ENCODE measurements around the gene BACE1. TPM values are rescaled to one million over a fixed set of nuclear protein-coding genes. Genes with fewer than 3 reads are reported as not detected.

The BACE1 gene
- total and polyA plus RNA-seq, 4 donors: 34.8 to 99.5 (median 74.1) TPM

DNA sequence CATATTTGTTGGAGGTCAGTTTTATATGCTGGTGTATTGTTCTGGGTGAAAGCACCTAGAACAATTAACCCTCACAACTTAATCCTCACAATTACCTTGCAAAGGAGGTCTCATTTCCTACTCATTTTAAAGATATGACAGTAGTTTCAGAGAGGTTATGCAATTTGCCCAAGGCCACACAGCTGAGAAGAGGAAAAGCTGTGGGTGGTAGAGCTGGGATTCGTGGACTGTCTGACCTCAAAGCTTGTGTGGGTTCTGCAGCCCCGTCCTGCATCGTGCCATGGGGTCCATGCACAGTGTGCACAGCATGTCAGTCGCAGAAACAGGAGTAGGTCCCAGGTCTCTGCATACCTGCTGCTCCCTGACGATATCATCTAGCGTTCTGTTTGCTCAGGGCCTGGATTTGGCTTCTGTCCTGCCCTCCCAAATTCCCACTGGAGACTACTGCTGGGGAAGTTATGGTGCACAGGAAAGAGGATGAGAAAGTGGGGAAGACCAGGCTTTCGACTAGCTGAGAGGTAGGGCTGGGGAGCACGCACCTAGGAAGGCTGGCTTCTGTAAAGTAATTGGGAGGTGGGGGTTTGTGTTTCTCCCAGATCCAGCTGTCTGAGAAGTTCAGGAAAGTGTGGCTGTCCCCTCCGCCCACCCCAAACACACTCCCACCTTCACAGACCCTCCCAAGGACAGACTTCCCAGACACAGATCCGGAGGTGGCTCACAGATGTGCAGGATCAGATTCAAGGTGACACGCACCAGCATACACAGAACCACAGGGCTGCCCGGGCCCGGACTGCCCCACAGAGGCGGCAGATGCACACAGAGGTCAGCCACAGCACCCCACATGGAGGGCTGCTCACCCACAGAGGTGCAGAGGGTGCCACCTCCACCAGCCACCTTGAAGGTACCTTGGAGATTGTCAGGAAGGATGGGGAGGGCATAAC, 2.0 kb downstream of the BACE1 start:
- peaks cover 14% of the 10 kb centered on the region for H3K36me3 ChIP-seq (ENCODE audit: control insufficient read depth, insufficient read depth, low read length)
- no peaks in the 10 kb centered on the region for H3K27me3 ChIP-seq (ENCODE audit: control insufficient read depth, insufficient read depth, low read length)
- peaks cover 27% of the 10 kb centered on the region for H3K4me1 ChIP-seq (ENCODE audit: control insufficient read depth, insufficient read depth, low read length)
- no peak overlapping the region for H3K4me3 ChIP-seq (ENCODE audit: low read depth, low read length)
- 83% methylated on average over 11 of the region's 14 CpGs for WGBS (ENCODE audit: insufficient coverage)
- no peak for DNase-seq (ENCODE audit: low read depth in 4 of 6, low spot score in 6 of 6)
- no peaks in the 10 kb centered on the region for H3K9me3 ChIP-seq (ENCODE audit: control insufficient read depth, insufficient read depth, low read length)
- H3K27ac ChIP-seq (ENCODE audit: low read depth, low read length): no peak overlapping the region

DNA sequence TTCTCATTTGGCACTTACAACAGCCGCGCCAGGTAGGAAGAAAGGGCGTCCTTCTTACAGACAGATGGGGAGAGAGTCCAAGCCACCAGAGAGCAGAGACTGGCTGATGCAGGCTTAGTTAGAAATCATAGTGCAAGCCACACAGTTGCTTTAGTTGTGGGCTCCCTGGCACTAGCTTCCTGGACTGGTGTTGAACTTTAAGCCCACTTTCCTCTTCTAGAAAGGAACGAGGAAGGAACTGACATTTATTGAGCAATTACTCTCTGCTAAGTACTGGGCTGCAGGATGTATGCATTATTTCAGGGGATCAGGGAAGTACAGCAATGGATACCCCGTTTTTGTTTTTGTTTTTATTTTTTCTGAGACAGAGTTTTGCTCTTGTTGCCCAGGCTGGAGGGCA, 3.0 kb downstream of the BACE1 start:
- H3K27ac ChIP-seq (ENCODE audit: low read depth, low read length): no peak overlapping the region
- H3K4me3 ChIP-seq (ENCODE audit: low read depth, low read length): no peak overlapping the region
- H3K4me1 ChIP-seq (ENCODE audit: control insufficient read depth, insufficient read depth, low read length): peaks cover 27% of the 10 kb centered on the region
- peaks cover 14% of the 10 kb centered on the region for H3K36me3 ChIP-seq (ENCODE audit: control insufficient read depth, insufficient read depth, low read length)
- H3K27me3 ChIP-seq (ENCODE audit: control insufficient read depth, insufficient read depth, low read length): no peaks in the 10 kb centered on the region
- DNase-seq (ENCODE audit: low read depth in 4 of 6, low spot score in 6 of 6): no peak
- no peaks in the 10 kb centered on the region for H3K9me3 ChIP-seq (ENCODE audit: control insufficient read depth, insufficient read depth, low read length)
- WGBS (ENCODE audit: insufficient coverage): 94% methylated on average over 4 of the region's 5 CpGs

DNA sequence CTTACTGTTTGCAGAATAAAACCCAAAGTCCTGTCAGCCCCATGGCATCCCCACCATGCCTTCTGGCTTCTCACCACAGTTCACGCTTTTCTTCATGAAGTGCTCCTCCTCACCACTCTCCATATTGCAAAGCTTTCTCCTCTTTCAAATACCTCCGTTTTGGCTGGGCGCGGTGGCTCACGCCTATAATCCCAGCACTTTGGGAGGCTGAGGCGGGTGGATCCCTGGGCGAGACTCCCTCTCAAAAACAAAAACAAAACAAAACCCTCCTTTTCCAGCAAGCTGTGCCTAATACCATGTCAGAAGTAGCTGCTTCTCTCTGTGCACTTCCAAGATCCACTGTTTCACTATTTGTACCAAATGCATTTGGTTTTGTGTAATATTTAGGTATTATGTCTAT, 6.7 kb downstream of the BACE1 start:
- WGBS (ENCODE audit: insufficient coverage): 89% methylated on average over 7 of the region's 7 CpGs
- DNase-seq (ENCODE audit: low read depth in 4 of 6, low spot score in 6 of 6): no peak
- Histone ChIP-seq H3K27ac (ENCODE audit: low read depth, low read length) (no peak overlapping the region), H3K4me1 (ENCODE audit: control insufficient read depth, insufficient read depth, low read length) (peaks cover 5% of the 10 kb centered on the region), H3K27me3 (ENCODE audit: control insufficient read depth, insufficient read depth, low read length) (no peaks in the 10 kb centered on the region), H3K36me3 (ENCODE audit: control insufficient read depth, insufficient read depth, low read length) (peaks cover 22% of the 10 kb centered on the region), H3K9me3 (ENCODE audit: control insufficient read depth, insufficient read depth, low read length) (no peaks in the 10 kb centered on the region), H3K4me3 (ENCODE audit: low read depth, low read length) (no peak overlapping the region)

DNA sequence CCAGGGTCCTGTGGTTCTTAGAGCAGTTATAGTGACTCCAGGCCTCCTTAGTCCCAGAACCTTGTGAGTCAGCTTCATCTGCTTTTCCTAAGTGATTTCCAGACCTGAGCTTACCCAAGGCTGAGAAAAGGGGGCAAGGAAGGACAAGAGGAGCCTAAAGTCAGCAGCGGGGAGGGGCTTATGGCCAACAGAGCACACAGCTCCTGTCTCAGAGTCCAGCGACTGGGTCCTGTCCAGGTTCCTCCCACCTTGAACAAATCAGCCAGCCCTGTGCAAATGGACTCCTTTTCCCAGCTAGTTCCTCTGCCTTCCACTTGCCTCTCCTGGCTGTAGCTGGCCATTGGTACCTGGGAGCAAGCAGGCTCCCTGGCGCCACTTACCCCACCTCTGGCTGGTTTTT, 10.9 kb downstream of the BACE1 start:
- DNase-seq (ENCODE audit: low read depth in 4 of 6, low spot score in 6 of 6): no peak
- H3K27ac ChIP-seq (ENCODE audit: low read depth, low read length): no peak overlapping the region
- no peaks in the 10 kb centered on the region for H3K9me3 ChIP-seq (ENCODE audit: control insufficient read depth, insufficient read depth, low read length)
- H3K27me3 ChIP-seq (ENCODE audit: control insufficient read depth, insufficient read depth, low read length): no peaks in the 10 kb centered on the region
- WGBS (ENCODE audit: insufficient coverage): 96% methylated on average over 3 of the region's 3 CpGs
- H3K36me3 ChIP-seq (ENCODE audit: control insufficient read depth, insufficient read depth, low read length): peaks cover 18% of the 10 kb centered on the region
- H3K4me1 ChIP-seq (ENCODE audit: control insufficient read depth, insufficient read depth, low read length): peaks cover 7% of the 10 kb centered on the region
- no peak overlapping the region for H3K4me3 ChIP-seq (ENCODE audit: low read depth, low read length)

DNA sequence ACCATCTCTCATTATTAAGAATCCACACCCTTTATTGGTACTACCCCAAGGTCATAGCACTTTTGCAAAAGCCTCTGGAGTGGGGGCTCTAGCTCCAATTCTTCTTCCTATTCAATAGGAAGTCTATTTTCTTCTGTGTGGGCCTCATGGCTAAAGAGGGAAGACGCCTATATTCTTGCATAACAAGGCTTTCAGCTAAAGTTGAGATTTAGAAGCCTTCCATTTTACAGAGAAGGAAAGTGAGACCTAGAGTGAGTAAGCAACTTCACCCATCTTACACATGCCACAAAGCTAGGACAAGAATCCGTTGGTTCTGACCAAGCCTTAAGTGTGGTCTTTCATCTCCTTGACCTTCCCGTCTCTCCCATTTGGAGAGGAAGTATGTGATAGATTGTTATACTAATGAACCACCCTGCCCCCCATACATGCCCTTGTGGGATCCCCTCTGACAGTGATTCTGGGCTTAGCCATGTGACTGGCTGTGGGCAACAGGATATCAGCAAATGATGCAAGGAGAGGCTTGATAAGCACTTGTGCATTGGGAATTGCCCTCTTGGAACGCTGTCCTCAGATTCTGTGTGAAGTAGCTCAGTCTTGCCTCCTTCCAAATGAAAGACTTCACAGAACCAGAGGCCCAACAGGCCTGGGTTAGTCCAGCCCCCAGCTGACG, 12.3 kb downstream of the BACE1 start:
- Histone ChIP-seq H3K27me3 (ENCODE audit: control insufficient read depth, insufficient read depth, low read length) (no peaks in the 10 kb centered on the region), H3K36me3 (ENCODE audit: control insufficient read depth, insufficient read depth, low read length) (peaks cover 24% of the 10 kb centered on the region), H3K27ac (ENCODE audit: low read depth, low read length) (no peak overlapping the region), H3K4me1 (ENCODE audit: control insufficient read depth, insufficient read depth, low read length) (peaks cover 18% of the 10 kb centered on the region), H3K4me3 (ENCODE audit: low read depth, low read length) (no peak overlapping the region), H3K9me3 (ENCODE audit: control insufficient read depth, insufficient read depth, low read length) (no peaks in the 10 kb centered on the region)
- no peak for DNase-seq (ENCODE audit: low read depth in 4 of 6, low spot score in 6 of 6)
- WGBS (ENCODE audit: insufficient coverage): 84% methylated on average over 2 of the region's 5 CpGs

DNA sequence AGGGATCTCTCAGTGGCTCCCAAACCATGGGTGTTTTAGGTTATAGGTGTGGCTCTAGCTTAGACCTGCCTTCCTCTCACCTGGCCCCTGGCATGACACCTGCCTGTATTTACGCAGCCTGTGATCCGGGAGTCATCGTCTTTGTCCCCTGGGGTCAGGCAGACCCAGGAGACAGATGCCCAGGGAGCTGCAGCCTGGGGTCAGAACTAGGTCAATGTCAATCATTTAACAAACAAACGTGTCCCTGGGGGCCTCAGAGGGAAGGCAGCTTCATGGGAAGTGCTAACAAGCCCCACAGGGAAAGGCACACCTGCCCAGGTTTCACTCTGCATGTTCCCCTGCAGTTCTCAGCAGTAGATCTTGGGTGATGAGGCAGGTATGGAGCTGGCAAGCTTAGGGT, 13.0 kb downstream of the BACE1 start:
- no peak for DNase-seq (ENCODE audit: low read depth in 4 of 6, low spot score in 6 of 6)
- Histone ChIP-seq H3K36me3 (ENCODE audit: control insufficient read depth, insufficient read depth, low read length) (peaks cover 24% of the 10 kb centered on the region), H3K27me3 (ENCODE audit: control insufficient read depth, insufficient read depth, low read length) (no peaks in the 10 kb centered on the region), H3K4me3 (ENCODE audit: low read depth, low read length) (no peak overlapping the region), H3K9me3 (ENCODE audit: control insufficient read depth, insufficient read depth, low read length) (no peaks in the 10 kb centered on the region), H3K4me1 (ENCODE audit: control insufficient read depth, insufficient read depth, low read length) (peaks cover 18% of the 10 kb centered on the region), H3K27ac (ENCODE audit: low read depth, low read length) (no peak overlapping the region)
- 61% methylated on average over 4 of the region's 4 CpGs for WGBS (ENCODE audit: insufficient coverage)

DNA sequence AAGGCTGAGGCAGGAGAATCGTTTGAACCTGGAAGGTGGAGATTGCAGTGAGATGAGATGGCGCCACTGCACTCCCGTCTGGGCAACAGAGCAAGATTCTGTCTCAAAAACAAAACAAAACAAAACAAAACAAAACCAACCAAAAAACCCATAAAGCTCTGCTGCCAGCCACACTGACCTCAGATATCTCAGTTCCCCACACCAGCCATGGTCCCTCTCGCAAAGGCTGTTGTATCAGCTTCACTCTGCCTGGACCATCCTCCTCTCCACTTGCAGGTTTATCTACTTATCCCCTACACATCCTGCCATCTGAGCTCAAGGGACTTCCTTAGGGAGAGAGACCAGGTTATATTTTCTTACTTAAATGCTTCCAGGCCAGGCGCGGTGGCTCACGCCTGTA, 13.8 kb downstream of the BACE1 start:
- DNase-seq (ENCODE audit: low read depth in 4 of 6, low spot score in 6 of 6): no peak
- H3K4me3 ChIP-seq (ENCODE audit: low read depth, low read length): no peak overlapping the region
- H3K9me3 ChIP-seq (ENCODE audit: control insufficient read depth, insufficient read depth, low read length): no peaks in the 10 kb centered on the region
- peaks cover 23% of the 10 kb centered on the region for H3K36me3 ChIP-seq (ENCODE audit: control insufficient read depth, insufficient read depth, low read length)
- H3K27me3 ChIP-seq (ENCODE audit: control insufficient read depth, insufficient read depth, low read length): no peaks in the 10 kb centered on the region
- no peak overlapping the region for H3K27ac ChIP-seq (ENCODE audit: low read depth, low read length)
- peaks cover 18% of the 10 kb centered on the region for H3K4me1 ChIP-seq (ENCODE audit: control insufficient read depth, insufficient read depth, low read length)
- whole genome bisulfite sequencing (ENCODE audit: insufficient coverage): 83% methylated on average over 6 of the region's 7 CpGs

DNA sequence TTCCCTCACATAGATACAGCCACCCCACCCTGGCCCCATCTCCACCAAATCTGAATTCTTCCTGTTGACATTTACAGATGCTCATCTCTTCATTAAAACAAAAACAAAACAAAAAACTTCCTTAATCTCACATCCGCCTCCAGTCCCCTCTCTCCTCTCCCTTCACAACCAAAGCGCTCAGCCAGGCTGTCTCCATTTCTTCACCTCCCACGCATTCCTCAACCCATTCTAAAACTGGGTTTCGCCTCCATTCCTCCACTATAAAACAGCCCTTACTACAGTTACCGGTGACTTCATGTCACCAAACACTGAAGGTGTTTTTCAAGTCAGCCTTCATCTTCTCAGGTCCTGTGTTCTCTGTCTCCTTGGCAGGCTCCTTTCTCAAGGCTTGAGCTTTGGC, 15.3 kb downstream of the BACE1 start:
- H3K4me3 ChIP-seq (ENCODE audit: low read depth, low read length): no peak overlapping the region
- H3K9me3 ChIP-seq (ENCODE audit: control insufficient read depth, insufficient read depth, low read length): no peaks in the 10 kb centered on the region
- no peak overlapping the region for H3K27ac ChIP-seq (ENCODE audit: low read depth, low read length)
- peaks cover 21% of the 10 kb centered on the region for H3K36me3 ChIP-seq (ENCODE audit: control insufficient read depth, insufficient read depth, low read length)
- 79% methylated on average over 5 of the region's 5 CpGs for WGBS (ENCODE audit: insufficient coverage)
- peaks cover 18% of the 10 kb centered on the region for H3K4me1 ChIP-seq (ENCODE audit: control insufficient read depth, insufficient read depth, low read length)
- no peak for DNase-seq (ENCODE audit: low read depth in 4 of 6, low spot score in 6 of 6)
- no peaks in the 10 kb centered on the region for H3K27me3 ChIP-seq (ENCODE audit: control insufficient read depth, insufficient read depth, low read length)

DNA sequence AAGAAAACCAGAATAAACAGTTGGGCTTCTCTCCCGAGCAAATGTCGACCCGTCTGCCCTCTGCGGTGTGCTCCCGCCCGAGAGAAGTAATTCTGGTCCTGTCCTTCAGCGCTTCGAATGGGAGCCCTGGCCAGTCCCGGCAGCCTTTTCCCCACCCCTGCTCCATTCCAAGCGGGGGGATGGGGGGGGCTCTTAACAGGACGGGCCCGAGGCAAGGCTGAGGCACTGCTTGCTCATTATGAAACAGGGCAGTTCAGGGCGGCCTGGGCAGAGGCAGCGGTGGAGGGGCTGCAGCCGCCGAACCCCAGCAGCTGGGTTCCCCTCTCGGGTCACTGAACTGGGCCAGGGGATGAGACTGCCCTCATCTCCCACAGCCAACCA, 15.8 kb downstream of the BACE1 start:
- DNase-seq (ENCODE audit: low read depth in 4 of 6, low spot score in 6 of 6): peak in 2 of 6 donors; percentile 12 to 54
- no peaks in the 10 kb centered on the region for H3K27me3 ChIP-seq (ENCODE audit: control insufficient read depth, insufficient read depth, low read length)
- 9% methylated on average over 14 of the region's 17 CpGs for WGBS (ENCODE audit: insufficient coverage)
- no peaks in the 10 kb centered on the region for H3K9me3 ChIP-seq (ENCODE audit: control insufficient read depth, insufficient read depth, low read length)
- peaks cover 20% of the 10 kb centered on the region for H3K4me1 ChIP-seq (ENCODE audit: control insufficient read depth, insufficient read depth, low read length)
- H3K27ac ChIP-seq (ENCODE audit: low read depth, low read length): no peak overlapping the region
- peaks cover 24% of the 10 kb centered on the region for H3K36me3 ChIP-seq (ENCODE audit: control insufficient read depth, insufficient read depth, low read length)
- H3K4me3 ChIP-seq (ENCODE audit: low read depth, low read length): no peak overlapping the region

Measured in spinal cord (tissue), 10 donors.